Fibroblast of lung (primary cell): ENCODE measurements around the gene DEFB131B. TPM values are rescaled to one million over a fixed set of nuclear protein-coding genes. Genes with fewer than 3 reads are reported as not detected.

Source experiments
- DNase-seq, 2 donors: peaks; one replicate each; pipeline versions ENCODE4 v3.0.0 to v3.0.0-alpha.2; 2010; ENCODE audit warnings: low read depth in 2 of 2
- H2AFZ ChIP-seq: 2 replicates; pipeline ENCODE4 v1.5.1; 2012; ENCODE audit warnings: low read length, control low read depth, inconsistent platforms
- H3K27ac ChIP-seq: 2 replicates; pipeline ENCODE4 v1.5.1; 2011; ENCODE audit warnings: low read length, control low read depth; ENCODE audit not compliant: insufficient read depth
- H3K27me3 ChIP-seq: 2 replicates; pipeline ENCODE4 v1.5.1; 2011; ENCODE audit warnings: mild to moderate bottlenecking, low read length; ENCODE audit not compliant: control insufficient read depth, insufficient read depth
- H3K36me3 ChIP-seq: 2 replicates; pipeline ENCODE4 v1.5.1; 2011; ENCODE audit warnings: low read length; ENCODE audit not compliant: control insufficient read depth, insufficient read depth
- H3K4me1 ChIP-seq: 2 replicates; pipeline ENCODE4 v1.5.1; 2011; ENCODE audit warnings: low read length; ENCODE audit not compliant: control insufficient read depth, insufficient read depth; ENCODE audit errors: extremely low read depth
- H3K4me2 ChIP-seq: 2 replicates; pipeline ENCODE4 v1.5.1; 2011; ENCODE audit warnings: low read length, control low read depth; ENCODE audit not compliant: insufficient read depth; ENCODE audit errors: extremely low read depth
- H3K4me3 ChIP-seq, 4 experiments: fragments of 200-600 bp in 1 of 4; sonication (generic) in 1 of 4; replicated peaks in 1 of 4; 2 replicates each; pipeline ENCODE4 v1.5.1; 2011 to 2016; ENCODE audit warnings: low read length in 4 of 4, low read depth in 3 of 4, mild to moderate bottlenecking in 3 of 4, control low read depth in 2 of 4, inconsistent platforms in 1 of 4, mixed read lengths in 1 of 4; ENCODE audit not compliant: insufficient read depth in 1 of 4; ENCODE audit errors: control extremely low read depth in 1 of 4
- H3K79me2 ChIP-seq: 2 replicates; pipeline ENCODE4 v1.5.1; 2012; ENCODE audit warnings: mild to moderate bottlenecking, low read length, inconsistent platforms; ENCODE audit not compliant: control insufficient read depth, insufficient read depth
- H3K9ac ChIP-seq: 2 replicates; pipeline ENCODE4 v1.5.1; 2011; ENCODE audit warnings: mild to moderate bottlenecking, low read length, control low read depth; ENCODE audit not compliant: insufficient read depth
- H3K9me3 ChIP-seq: 2 replicates; pipeline ENCODE4 v1.5.1; 2012; ENCODE audit warnings: low read depth, low read length; ENCODE audit not compliant: control insufficient read depth, insufficient read depth
- H4K20me1 ChIP-seq: 2 replicates; pipeline ENCODE4 v1.5.1; 2011; ENCODE audit warnings: low read length; ENCODE audit not compliant: control insufficient read depth, insufficient read depth; ENCODE audit errors: extremely low read depth
- CTCF ChIP-seq, 2 donors: IDR thresholded peaks in 1 of 2; conservative IDR thresholded peaks in 1 of 2; 1 replicate in 1 of 2; 2 replicates in 1 of 2; pipeline ENCODE4 v1.5.1; 2011 to 2012; ENCODE audit warnings: low read length in 2 of 2, control low read depth in 1 of 2, inconsistent platforms in 1 of 2, low read depth in 1 of 2, mild to moderate bottlenecking in 1 of 2
- EZH2 ChIP-seq: IDR thresholded peaks from 2 replicates; pipeline ENCODE4 v1.5.1; 2012; ENCODE audit warnings: low read length, control low read depth, mild to moderate bottlenecking; ENCODE audit errors: missing control alignments
- polyA plus RNA-seq, 2 donors: library from polyadenylated mRNA; depleted of rRNA in 1 of 2; stranded (reverse) in 1 of 2; unstranded in 1 of 2; fragments of >200 nt; gene quantifications; 2 replicates each; pipeline ENCODE4 v1.2.1, GENCODE V29; 2011 to 2012; ENCODE audit warnings: missing spikeins in 1 of 2
- total RNA-seq: library from RNA; depleted of rRNA; stranded (reverse); fragments of >200 nt; gene quantifications from 2 replicates; pipeline ENCODE4 v1.2.1, GENCODE V29; 2014

Gene DEFB131B
- total and polyA plus RNA-seq, 2 donors (not counting 1 experiment from before 2014, with no cell fraction given), result not detected

- Histone ChIP-seq H3K4me1 (no peaks in the 10 kb centered on the region), H3K4me2 (no peak overlapping the region), H3K27me3 (no peaks in the 10 kb centered on the region), H3K27ac (no peak overlapping the region), H4K20me1 (no peaks in the 10 kb centered on the region), H3K9me3 (no peaks in the 10 kb centered on the region), H3K79me2 (no peaks in the 10 kb centered on the region), H3K36me3 (no peaks in the 10 kb centered on the region), H2AFZ (no peak overlapping the region), H3K9ac (no peak overlapping the region), H3K4me3 (no peak overlapping the region)
- TF ChIP-seq CTCF (conservative IDR thresholded peaks at IDR 0.05 in 1 of 2, IDR thresholded peaks at IDR 0.05 in 1 of 2; ENCODE audit: low read depth in 1 of 2, low read length in 2 of 2) (no peak), EZH2 (no peak)
- DNase-seq, result peak; percentile 24 to 38
These were observed 35.7 kb downstream of the DEFB131B start for GRCh38 chr11:71913756-71914526.

- no peaks in the 10 kb centered on the region for H3K79me2 ChIP-seq
- H3K4me2 ChIP-seq, result no peak overlapping the region
- no peak overlapping the region for H3K27ac ChIP-seq
- H3K4me3 ChIP-seq, result no peak overlapping the region
- no peaks in the 10 kb centered on the region for H3K4me1 ChIP-seq
- H3K9me3 ChIP-seq, result no peaks in the 10 kb centered on the region
- H2AFZ ChIP-seq, result no peak overlapping the region
- no peak for DNase-seq
- no peak overlapping the region for H3K9ac ChIP-seq
- no peaks in the 10 kb centered on the region for H3K27me3 ChIP-seq
- TF ChIP-seq EZH2, result no peak
- no peak for TF ChIP-seq CTCF (conservative IDR thresholded peaks at IDR 0.05 in 1 of 2, IDR thresholded peaks at IDR 0.05 in 1 of 2; ENCODE audit: low read depth in 1 of 2, low read length in 2 of 2)
- H4K20me1 ChIP-seq, result no peaks in the 10 kb centered on the region
- no peaks in the 10 kb centered on the region for H3K36me3 ChIP-seq
These were observed 36.5 kb downstream of the DEFB131B start for GRCh38 chr11:71914617-71915189.

GRCh38 chr11:71917646-71918140 lies 39.4 kb downstream of the DEFB131B start:
- TF ChIP-seq EZH2 (no peak), CTCF (conservative IDR thresholded peaks at IDR 0.05 in 1 of 2, IDR thresholded peaks at IDR 0.05 in 1 of 2; ENCODE audit: low read depth in 1 of 2, low read length in 2 of 2) (no peak)
- Histone ChIP-seq H3K9ac (no peak overlapping the region), H3K4me2 (no peak overlapping the region), H3K79me2 (no peaks in the 10 kb centered on the region), H3K9me3 (no peaks in the 10 kb centered on the region), H3K27me3 (no peaks in the 10 kb centered on the region), H3K27ac (no peak overlapping the region), H3K4me1 (no peaks in the 10 kb centered on the region), H2AFZ (no peak overlapping the region), H3K36me3 (no peaks in the 10 kb centered on the region), H3K4me3 (no peak overlapping the region), H4K20me1 (no peaks in the 10 kb centered on the region)
- no peak for DNase-seq
